ENCODE measurements around the gene PEAK1.

GRCh38 chr15:77292969-77293558 is 126.8 kb downstream of the PEAK1 start:
- TF ChIP-seq, protein P1, sequence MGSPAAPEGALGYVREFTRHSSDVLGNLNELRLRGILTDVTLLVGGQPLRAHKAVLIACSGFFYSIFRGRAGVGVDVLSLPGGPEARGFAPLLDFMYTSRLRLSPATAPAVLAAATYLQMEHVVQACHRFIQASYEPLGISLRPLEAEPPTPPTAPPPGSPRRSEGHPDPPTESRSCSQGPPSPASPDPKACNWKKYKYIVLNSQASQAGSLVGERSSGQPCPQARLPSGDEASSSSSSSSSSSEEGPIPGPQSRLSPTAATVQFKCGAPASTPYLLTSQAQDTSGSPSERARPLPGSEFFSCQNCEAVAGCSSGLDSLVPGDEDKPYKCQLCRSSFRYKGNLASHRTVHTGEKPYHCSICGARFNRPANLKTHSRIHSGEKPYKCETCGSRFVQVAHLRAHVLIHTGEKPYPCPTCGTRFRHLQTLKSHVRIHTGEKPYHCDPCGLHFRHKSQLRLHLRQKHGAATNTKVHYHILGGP (tag by site-specific recombination; IDR thresholded peaks at IDR 0.05): no peak
- TF ChIP-seq ZBTB49 (tag by site-specific recombination; IDR thresholded peaks at IDR 0.05; ENCODE audit: low read depth) (no peak), ZNF24 (tag by site-specific recombination; IDR thresholded peaks at IDR 0.05) (no peak), ZNF423 (tag by site-specific recombination; IDR thresholded peaks at IDR 0.05) (no peak)

Data from HEK293 (cell line).